HG03097 (cell line): ENCODE results near the gene TCERG1L.

Experiments used
- ATAC-seq: cut with Tn5 transposase; IDR thresholded peaks from one replicate; pipeline ENCODE4 v1.9.1; 2021; ENCODE audit not compliant: unreplicated experiment, low FRiP score

TCERG1L gene

DNA sequence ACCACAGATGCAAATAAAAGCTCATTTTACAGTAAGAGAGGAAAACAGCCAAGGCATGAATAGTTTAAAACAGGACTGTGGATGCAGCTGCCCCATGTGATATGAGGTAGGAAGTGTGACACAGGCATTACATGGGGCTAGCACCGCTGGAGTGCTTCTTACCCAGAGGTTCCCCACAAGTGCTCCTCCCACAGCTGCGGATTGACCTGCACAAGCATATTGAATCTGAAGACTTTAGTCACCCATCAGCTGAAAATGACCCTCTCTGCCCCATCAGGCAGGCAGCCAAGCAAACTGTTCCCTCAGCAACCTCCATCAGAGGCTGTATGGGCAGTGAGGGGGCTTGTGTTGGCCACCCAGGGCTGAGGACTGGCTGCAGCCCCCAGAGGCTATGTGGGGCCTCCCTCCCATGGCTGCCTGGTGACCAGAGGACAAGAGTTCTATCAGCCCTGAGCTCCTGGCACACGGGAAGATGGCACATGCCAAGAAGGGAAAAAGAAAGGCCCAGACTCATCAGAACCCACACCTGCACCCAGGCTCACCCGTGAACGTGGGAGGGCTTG, 98.7 kb downstream of the TCERG1L start:
- ATAC-seq = no peak

DNA sequence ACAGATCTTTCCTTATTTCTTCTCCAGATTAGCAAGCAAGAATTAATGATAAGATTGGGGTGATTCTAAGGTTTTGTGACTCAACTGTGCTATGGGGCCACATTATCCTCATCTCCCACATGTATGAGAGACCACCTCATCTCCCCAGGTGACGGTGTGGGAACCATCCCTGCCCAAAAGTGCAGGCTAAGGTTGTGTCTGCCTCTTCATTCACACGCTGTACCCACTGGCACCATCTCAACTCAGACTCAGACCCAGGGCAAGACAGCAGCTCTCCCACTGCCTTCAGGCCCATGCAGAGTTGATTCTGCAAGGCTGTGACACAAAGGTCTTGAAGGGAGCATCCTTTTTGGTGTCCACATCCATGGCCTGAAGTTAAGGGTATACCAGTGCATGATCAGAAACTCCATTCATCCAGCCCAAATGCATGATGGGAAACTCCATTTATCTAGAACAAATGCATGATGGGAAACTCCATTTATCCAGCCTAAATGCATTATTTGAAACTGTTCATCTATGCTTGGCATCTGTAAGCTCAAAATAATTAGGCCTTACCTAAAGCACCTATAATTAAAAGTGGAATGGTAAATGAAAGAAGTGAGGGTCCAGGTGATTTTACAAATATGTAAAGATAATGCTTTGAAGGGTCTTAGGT, 99.4 kb downstream of the TCERG1L start:
- no peak for ATAC-seq

DNA sequence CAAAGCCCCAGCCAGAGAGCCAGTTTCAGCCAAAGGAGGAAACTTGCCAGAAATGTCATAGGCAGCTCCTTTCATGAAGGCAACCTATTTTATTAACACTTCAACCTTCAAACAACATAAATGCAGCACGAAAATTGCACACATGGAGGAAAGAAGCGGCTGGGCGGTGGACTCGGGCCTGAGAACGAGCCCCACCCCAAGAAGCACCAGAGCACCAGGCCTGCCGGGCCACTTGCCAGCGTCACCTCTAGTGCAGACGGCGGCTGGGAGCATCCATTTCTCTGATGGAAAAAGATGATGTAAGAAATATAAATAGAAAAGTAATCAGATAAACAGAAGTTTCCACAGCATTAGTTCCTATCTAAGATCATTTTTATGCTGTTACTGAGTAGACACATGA, 100.0 kb downstream of the TCERG1L start:
- no peak for ATAC-seq

DNA sequence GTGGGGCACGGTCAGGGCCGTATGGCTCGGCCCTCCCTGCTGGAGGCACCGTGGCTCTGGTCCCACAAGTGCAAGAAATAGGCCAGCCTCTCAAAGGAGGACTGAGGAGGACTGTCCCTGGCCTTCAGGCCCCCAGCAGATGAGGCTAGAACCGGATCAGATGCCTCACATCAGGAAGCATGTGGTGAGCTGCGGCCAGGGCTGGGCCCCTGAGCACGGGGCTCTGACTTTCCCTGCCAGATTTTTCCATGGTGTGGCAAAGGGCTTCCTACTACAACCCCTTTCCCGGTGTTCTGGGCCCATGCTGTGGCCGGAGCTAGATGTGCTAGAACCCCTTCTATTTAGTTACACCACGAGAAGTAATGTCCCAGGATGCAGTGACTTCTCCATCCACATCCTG, 100.4 kb downstream of the TCERG1L start:
- ATAC-seq = no peak

DNA sequence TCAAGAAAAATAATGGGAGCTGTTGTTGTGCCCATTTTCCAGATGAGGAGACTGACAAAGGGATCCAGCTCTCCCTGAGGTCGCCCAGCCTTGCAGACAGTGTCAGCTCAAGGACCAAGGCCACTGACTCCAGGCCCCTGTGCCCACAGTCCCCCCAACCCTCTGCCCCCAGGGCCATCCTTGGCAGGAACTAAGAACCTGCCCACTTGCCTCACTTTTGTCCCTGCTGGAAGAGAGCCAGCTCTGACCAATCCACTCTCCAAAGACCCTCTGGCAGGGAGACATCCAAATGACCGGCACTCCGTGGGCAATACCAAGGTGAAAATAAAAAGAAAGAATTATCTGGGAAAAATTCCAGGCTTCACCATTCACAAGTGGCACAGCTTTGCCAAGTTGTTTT, 101.3 kb downstream of the TCERG1L start:
- ATAC-seq = no peak

DNA sequence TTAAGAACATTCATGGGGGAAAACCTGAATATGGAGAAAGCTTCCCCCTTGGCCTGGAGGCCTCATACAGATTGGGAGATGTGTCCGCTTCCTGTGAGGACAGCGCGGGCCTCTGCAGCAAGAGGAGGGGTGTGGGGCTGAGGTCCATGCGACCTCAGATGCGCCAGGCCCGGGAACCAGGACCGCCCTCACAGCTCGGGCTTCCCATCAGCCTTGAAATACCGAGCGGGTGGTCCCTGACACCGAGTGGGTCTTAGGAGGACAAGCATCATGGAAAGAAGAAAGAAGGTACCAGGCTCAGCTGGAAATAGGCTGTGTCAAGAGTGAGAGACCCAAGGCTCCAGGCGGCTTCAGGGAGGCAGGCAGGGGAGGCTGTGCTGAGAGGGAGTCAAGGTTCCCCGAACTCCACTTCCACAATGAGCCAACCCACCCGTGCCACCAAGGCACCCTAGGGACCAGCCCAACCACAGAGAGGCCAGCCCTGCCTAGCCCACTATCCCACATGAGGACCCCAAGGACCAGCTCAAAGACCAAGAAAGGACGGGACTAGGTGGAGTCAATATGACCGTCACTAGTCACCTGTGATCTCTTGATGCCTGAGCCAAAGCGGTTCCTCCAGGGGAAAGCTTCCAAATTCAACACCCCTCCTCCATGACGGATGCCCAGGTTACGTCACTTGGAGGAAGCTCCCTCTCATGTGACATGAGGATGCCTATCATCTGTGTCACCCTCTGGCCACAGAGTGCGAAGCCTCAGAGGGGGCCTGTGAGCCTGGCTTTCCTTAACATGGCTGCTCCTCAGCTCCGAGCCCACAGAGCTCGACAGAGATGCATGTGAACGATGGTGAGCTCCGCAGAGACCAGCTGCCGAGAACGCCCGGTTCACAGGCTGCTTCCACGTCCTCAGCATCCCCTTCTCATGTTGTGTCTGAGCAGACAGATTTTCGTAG, 103.7 kb downstream of the TCERG1L start:
- no peak for ATAC-seq

DNA sequence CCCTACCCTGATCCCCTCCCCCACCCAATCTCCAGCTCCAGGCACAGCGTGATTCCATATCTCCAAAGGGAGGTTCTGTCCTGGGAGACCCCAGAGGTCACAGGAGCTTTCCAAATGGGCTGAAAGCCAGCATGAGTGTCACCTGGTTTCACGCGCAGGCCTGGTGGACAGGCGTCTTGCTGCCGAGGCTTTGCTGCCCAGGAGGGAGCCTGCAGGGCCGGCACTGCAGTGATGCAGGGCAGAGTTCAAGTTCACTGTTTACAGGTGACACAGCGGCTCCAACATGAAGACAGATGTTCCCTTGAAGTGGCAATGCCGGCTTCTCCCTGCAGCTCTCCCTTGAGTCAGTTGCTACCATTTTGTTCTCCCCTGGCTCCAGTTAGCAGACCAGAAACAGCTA, 104.3 kb downstream of the TCERG1L start:
- ATAC-seq = no peak

DNA sequence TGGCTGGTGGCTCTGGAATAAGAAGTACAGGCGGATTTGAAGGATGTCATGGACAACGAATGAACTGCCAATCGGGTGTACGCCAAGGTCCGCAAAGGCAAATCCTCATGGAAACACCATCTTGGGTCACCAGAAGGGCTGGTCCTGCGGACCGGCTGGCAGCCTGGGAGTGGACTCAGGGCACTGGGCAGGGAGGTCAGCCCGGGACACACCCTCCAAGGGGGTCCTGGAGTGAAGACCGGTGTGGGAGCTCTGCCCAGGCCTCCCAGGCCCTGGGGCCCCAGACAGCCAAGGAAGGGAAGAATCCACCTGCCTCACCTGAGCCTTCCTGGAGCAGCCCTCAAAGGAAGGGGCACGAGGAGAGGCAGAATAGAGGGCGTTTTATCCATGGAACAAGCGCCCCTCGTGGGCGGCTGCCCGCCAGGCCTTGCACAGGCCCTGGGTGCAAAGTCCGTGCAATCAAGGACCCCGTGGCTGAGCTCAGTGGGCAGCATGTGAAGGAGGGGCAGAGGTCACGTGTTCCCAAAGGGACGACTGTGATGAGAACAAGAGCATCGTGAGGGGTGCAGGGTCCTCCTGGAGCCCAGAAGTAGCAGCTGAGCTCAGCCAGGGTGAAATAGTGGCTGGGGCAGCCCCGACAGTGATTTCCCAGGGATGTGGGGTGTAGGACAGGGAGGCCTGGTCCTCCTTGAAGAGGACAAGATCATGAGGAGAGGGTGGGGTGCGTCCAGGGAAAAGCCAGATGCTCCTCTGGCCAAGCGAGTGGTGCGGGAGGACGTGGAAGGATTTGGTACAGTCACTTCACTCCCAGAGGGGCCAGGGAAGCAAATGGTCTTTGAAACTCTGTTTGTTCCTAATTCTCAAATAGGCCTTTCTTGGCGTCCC, 105.2 kb downstream of the TCERG1L start:
- ATAC-seq = no peak

DNA sequence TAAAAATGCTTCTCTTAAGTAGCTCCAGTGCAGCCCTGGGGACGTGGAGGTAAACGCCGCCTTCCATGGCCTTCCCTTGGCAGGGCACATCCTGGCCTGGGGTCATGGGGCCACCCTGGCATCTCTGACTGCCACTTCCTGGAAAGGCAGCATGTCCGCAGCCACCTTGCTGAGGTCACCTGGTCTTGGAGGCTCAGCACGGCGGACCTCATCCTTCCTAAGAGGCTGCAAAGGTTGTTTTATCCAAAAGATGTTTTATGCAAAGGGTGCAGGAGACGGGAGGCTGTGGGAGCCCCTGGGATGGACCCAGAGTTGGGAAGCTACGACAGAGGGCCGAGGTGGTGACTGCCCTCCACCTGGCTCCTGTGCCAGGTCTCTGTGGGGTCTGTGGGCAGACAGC, 106.0 kb downstream of the TCERG1L start:
- ATAC-seq = no peak

DNA sequence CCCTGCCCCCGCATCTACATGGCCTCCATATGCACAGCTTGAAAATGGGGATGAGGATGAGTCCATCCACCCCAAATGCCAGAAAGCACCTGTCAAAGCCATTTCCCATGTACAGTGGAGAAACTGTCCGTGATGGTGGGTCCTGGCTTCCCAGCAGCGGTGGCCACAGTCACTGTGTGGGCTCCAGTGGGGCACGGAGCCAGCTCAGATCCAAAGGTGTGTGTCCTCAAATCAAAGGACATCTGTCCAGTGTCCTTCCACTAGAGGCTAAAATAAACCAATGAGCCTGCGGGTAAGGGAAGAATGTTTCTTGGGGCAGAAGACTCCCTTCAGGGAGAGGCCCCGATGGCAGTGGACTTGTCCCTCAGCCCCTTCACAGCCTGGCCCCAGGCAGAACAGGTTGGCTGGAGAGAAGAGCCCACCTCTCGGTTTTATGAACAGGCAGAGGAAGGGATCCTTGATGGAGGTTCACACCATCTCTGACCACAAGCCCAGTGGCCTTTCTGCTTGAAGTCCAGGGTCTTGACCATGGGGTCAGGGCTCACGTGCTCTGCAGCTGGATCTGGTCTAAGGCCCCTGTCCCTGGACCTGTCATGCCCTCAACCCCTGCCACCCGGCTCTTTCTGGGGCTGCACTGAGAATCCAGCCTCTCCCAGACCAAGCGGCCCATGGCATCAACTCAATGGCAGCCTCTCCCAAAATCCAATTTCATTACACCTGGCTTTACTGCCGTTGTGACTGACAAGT, 106.9 kb downstream of the TCERG1L start:
- ATAC-seq = no peak

DNA sequence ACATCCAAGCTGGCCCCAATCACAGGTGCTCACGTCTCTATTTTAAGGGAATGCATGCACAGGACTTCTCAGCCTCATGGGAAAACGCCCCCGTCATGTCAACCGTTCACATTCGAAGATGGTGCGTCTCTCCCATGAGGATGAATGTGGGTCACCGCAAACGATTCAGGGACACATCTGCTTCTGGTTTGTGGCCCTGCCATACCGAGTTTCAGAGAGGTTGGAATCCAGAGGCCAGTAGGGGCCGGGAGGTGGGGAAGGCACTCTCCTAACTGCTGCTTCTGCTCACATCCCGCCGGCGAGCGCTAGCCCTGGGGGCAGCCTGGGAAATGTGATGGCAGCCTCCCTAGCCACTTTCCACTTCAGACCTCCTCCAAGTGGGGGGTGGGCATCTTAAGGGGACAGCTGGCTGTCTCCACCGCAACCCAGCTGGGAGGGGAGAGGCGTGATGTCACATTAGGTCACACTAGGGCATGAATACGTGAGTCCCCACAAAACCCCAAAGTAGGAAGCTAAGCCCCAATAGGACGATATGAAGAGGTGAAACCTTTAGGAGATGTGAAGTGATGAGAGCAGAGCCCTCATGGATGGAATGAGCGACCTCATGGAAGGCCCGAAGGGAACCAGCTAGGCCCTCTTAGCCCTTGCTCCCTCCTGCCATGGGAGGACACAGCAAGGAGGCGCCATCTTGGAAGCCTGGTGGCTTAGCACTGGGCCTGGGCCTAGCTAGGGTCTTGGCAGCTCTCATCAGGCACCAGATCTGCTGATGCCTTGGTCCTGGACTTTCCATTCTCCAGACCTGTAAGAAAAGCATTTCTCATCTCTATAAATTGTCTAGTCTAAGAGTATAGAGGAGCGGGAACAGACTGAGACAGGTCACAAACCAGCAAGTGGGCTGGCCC, 107.8 kb downstream of the TCERG1L start:
- ATAC-seq = no peak

DNA sequence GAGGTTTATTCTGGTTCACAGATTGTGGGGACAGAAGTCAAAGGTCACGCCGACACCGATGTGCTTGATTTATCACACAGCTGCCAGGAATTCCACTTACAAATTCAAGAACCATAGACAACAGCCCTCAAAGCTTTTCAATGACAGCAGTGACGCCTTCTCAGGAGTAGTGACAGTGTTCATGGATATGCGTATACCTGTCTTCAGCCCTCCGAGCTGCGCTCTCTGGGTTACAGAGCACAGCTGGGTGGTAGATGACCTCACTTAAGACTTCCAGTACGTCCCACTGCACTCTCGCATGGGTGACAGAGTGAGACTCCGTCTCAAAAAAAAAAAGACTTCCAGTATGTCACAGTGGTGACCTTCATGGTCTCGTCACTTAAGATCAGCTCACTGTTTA, 108.5 kb downstream of the TCERG1L start:
- ATAC-seq = no peak

DNA sequence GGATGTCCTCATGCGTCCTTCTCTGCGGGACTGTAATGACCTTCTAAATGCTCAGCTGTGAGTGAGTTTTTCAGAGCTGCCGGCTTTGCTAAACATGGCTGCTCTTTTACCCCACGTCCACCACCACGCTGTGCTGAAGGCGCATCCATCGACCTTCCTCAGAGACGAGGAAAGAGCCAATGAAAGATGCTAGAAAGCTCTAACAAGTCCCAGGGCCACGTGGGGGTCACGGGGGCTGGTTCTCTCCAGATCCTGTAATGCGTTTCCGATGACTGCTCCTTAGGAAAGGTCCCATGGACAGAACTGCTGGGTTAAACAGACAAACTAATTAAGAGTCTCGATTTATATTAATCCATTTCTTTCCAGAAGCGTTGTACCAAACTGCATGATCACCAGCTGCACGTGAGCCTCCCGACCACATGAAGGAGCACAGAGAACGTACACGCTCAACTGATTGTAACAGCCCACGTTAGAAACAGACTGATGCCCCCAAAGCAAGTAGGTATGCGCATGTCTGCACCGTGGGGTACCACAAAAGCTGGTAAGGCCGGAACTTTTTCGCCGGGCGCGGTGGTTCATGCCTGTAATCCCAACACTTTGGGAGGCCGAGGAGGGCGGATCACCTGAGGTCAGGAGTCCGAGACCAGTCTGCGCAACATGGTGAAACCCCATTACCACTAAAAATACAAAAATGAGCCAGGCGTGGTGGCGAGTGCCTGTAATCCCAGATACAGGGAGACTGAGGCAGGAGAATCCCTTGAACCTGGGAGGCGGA, 109.6 kb downstream of the TCERG1L start:
- ATAC-seq = no peak

DNA sequence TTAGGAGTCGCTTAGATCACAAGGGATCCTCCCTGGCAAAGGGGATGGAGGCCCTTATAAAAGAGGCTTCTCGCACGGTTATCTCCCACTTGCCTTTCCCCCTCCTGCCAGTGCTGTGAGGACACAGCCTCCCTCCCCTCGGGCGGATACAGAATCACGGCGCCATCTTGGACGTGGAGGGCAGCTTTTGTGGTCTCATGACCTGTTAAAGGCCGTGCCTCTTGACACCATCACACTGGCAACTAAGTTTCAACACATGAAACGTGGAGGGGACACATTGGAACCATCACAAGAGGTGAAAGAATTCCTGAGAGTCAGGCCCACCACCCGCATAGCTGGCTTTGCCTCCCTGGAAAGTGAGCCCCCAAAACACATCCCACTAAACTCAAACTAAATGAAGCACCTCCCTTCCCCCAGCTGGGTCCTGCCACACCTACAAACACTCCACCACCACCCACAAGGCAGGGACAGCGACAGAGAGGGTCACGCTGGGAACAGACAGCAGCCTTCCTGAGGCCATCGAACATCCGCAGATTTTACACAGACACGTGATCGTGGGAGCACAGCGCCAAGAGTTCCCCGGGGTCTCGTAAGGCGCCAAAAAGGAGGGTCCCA, 110.6 kb downstream of the TCERG1L start:
- no peak for ATAC-seq

DNA sequence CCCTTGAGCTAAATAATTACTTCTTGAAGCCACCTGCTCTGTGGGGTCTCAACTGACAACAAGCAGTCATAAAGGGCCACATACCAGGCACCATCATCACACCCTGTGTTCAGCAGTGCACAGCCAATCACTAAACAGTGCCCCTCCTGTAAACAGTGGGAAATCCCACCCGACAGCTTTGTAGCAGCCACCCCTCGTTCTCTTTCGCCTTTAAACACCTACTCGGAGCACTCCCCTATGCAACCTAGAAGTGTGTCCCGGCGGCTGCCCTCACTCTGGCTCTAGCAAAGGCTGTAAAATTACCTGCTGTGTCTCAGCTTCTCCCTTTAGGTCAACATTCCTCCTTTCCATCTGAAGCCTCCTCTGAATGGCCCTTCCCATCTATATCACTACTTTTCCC, 111.9 kb downstream of the TCERG1L start:
- no peak for ATAC-seq

DNA sequence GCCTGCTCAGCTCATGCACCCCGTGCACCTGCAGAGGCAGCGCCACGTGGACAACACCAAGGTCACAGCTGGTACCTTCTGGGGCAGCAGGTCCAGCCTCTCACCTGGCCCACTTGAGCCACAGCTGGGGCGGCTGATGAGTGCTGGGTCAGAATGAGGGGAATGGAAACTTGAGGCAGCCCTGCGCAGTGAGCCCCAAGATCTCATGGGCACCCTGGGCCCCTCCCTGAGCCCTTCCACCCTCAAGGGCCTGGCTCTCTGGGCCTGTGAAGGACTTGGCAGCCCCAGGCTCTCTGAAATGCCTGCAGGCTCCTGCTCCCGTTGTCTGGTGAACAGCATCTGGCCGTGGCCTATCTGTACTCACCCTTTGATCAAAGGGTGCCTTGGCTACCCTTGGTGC, 112.7 kb downstream of the TCERG1L start:
- ATAC-seq = no peak

DNA sequence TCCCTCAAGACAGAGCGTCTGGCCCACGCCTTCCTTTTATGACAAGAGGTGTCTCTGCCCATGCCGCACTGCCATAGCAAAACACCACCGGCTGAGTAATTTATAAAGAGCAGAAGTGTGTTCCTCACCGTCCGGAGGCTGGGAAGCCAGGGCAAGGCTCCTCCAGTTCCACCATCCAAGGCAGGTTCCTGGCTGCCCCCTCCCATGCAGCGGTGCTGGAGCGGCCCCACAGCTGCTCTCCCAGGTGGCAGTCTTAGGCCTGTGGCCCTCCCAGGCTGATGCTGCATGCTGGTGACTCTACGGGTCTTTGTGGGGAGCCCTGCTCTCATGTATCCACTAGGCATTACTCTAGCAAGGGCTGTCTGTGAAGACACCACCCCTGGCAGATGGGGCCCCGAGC, 113.1 kb downstream of the TCERG1L start:
- ATAC-seq = no peak
